Activated T-helper 1 cell treated with anti-CD3 and anti-CD28 coated beads, Interleukin-2, amount 50 U/mL, for 16 hours (primary cell): Measurements from ENCODE around the gene KIRREL3.
"Not testable (repeated sequence)": the region's sequence is repeated elsewhere in the genome, so short reads cannot be mapped to it uniquely, and the experiment has no call there.

Experiments
- DNase-seq, 2 donors: peaks; one replicate each; pipeline ENCODE4 v3.0.0-alpha.2; 2020; ENCODE audit warnings: low read depth in 1 of 2, low spot score in 1 of 2

Gene KIRREL3

GRCh38 chr11:126395784-126396183, 604.8 kb downstream of the KIRREL3 start:
- DNase-seq = not testable (repeated sequence)

- DNase-seq = not testable (repeated sequence)
Measured at GRCh38 chr11:126394634-126395072, 605.9 kb downstream of the KIRREL3 start.

DNA sequence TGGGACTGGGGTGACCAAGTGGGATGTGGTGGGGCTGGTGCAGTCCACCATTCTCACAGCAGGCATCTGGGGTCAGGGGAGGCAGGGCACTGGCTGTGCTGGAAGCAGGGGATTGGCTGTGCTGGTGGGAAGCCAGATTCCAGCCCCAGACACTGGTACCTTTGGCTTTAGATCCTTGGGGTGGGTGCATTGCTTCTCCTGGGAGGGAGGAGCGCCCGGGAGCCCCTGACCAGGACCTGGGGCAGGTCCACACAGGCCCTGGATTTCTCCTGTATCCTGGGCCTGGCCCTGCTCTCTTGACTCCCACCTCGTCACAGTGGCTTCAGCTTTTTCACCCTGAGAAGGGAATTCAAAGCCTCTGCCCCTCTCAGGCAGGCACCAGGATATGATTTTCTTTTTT, 606.5 kb downstream of the KIRREL3 start:
- DNase-seq = no peak

DNA sequence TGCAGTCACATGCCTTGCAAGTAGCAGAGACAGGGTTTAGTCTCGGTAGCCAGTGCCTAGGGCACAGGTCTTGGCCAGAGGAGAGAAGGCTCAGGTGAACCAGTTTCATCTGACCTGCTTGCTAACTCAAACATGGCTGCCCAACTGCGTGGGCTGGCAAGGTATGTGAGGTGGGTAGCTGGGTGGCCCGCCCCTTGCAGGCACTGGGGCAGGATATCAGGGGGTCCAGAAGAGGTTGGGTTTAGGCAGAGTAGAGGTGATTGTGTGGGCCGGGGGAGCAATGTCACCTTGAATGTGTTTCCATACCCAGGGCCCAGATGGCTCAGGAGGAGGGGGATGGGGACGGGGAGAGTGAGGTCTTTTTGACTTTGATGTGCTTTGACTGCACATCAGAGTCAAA, 607.4 kb downstream of the KIRREL3 start:
- no peak for DNase-seq

DNA sequence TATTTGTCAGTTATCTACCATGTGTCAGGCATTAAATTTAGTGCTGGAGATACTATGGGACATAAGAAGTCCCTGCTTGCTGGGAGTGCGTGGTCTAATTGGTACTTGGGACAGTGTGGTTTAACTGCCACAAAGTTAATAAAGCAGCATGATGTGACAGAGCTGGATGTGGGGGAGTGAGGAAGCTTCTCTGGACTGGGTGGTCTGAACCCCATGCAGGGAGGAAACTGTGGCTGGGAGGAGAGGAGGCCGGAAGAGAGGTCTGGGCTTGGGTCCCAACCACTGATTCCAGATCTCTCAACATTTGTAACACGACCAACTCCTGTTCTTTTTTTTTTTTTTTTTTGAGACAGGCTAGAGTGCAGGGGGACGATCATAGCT, 607.9 kb downstream of the KIRREL3 start:
- DNase-seq = no peak

DNA sequence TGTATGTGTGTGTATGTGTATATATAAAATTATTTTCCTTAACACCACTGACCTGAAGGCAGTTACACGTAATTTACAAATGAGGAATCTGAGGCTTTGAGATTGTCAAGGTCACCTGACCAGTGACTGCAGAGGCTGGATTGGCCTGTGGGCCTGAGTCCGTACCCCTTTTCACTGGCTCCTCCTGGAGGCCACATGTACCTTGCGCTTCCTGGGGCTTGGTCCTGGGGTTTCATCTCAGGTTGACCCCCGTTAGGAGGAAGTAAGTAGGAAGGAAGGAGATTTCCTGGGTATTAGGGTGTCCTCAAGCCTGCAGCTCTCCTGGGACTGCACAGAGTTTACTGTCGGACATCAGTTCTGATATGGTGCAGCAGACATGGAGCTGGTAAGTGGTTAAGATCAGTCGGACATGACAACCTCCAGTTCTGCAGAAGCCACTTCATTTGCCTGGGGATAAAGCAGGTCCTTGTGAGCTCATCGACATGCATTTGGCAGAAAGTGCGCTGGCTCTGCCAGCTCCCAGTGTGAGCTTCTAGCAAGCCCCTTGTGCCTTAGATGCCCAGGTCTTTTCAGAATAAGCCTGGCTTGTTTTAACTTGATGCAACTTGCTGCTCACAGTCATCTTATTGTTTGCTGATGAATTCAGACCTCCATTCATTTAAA, 608.5 kb downstream of the KIRREL3 start:
- DNase-seq = no peak

DNA sequence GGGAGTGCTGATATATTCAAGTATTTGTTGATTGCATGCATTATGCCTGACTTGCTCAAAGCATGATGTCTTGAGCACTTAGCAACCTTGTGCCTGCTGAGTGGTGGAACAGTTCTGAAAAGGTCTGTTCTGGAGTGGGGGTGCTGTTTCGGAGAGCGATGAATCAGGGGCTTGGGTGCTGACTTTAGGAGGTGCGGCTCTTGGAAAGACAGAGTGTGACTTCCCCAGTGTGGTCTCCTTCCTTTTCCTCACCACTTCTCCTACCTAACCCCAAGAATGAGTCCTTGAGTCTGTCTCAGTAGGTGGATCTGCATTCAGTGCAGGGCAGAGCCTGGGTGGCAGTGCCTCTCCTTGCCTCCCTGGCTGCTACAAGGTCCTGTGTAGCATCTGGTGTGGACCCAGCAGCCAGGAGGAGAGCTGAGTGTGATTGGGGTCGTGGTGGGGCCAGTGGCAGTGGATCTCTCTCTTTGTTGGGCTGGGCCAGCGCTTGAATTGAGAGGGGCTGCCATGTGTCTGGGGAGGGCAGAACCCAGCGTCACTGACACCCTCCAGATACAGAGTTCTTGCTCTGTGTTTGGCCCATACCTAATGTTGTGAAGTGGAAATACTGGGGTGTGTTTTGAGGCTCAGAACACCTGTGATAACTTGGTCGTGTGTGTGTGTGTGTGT, 609.1 kb downstream of the KIRREL3 start:
- DNase-seq = no peak

DNA sequence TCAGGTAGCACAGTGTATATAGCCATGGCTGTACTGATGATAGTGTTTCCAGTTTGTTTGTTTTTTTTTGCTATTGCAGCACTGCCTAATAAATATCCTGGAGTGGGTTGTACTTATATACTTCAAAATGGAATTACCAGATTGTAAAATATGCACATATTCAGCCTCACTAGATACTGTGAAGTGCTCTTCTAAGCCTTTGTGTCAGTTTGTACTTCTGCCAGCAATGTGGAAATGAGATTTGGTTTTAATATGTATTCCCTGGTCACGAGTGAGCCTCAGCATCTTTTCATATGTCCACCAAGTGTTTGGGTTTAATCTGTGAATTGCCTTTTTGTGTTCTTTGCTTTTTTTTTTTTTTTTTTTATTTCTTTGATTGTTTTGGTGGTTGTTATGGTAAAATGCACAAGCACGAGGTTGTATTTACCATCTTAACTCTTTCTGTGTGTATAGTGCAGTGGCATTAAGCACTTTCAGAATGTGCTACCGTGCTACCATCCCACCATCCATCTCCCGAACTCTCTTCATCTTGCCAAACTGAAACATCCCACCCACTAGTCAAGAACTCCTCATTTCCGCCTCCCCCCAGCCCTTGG, 610.2 kb downstream of the KIRREL3 start:
- no peak for DNase-seq

GRCh38 chr11:126387857-126388256, 612.7 kb downstream of the KIRREL3 start:
- DNase-seq = no peak

- DNase-seq = not testable (repeated sequence)
Measured at GRCh38 chr11:126386729-126387071, 613.9 kb downstream of the KIRREL3 start.

GRCh38 chr11:126385991-126386728, 614.4 kb downstream of the KIRREL3 start:
- DNase-seq = no peak

- no peak for DNase-seq
Measured at GRCh38 chr11:126384449-126385070, 616.0 kb downstream of the KIRREL3 start.

- no peak for DNase-seq
Measured at GRCh38 chr11:126383339-126384335, 616.9 kb downstream of the KIRREL3 start.

GRCh38 chr11:126382641-126383040, 617.9 kb downstream of the KIRREL3 start:
- not testable (repeated sequence) for DNase-seq

GRCh38 chr11:126381960-126382359, 618.6 kb downstream of the KIRREL3 start:
- DNase-seq = not testable (repeated sequence)

DNA sequence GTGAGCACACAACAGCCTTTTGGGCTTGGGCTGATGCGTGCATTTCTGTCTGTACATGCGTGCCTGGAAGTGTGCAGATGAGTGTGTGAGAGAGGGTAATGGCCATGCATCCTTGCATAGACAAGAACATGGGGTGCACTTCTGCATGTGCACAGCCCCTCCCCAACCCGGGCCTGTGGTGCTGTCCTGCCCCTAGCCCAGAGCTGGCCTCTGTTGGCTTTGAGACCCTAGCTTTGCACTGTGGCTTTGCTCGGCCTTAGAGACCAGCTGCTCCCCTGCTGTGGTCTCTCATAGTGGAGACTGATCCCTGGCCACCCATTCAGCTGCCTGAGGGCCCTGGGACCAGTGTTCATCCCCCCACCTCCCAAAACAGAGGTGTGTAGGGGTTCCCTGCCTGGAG, 619.7 kb downstream of the KIRREL3 start:
- DNase-seq = no peak

DNA sequence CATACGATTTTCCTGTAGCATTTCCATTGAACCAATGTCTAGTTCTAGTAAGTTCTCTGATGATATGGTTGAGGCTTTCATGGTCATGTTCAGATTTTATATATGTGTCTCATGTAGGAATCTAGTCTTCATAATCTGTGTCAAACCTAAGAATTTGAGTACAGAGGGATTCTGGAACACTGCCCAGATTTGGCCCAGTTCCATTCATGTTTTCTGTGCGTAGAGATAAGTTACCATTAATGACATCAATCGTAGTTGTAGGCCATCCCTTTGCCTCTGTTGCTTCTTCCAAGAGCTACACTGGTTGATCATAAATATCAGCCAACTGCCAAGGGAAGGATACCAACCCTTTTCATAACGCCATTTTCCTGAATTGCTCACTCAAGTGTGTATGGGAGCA, 621.8 kb downstream of the KIRREL3 start:
- no peak for DNase-seq

GRCh38 chr11:126375726-126376125, 624.8 kb downstream of the KIRREL3 start:
- DNase-seq = no peak

DNA sequence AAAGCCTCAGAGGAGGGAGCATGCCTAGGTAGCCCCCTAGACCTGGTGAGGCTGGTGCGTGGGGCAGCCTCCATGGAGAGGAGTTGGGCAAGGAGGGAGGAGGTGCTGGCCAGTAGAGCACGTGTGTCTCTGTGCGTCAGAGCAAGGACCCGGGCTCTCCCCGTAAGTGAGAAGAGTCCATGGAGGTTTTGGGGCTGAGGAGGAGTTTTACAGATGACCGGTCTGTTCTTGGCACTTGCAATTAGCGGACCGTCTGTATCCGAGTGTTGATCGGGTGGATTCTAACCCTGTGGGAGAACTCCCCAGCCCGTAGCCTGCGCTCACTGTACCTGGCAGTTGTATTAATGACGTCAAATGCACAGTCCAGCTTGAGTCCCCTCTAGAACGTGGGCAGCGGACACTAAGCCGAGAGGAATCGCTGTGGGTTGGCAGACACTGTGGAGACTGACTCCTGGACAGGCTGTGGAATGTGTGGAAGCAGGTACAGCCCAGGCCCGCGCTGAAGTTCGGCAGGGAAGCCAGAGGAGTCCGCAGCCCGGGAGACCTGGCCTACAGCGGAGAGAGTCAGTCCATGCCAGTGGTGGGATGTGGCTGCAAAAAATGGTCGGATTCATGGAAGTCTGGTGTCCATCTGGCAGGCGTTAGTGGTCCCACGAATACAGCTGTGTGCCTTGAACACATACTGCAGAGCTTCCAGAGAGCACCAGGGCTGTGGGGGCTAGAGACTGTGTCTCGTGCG, 625.8 kb downstream of the KIRREL3 start:
- DNase-seq = not testable (repeated sequence)
